HepG2 (cell line): ENCODE measurements around the gene P4HB. TPM values are rescaled to one million over a fixed set of nuclear protein-coding genes. Genes with fewer than 3 reads are reported as not detected.

Experiments
- ASH2L ChIP-seq: fragments of 300-600, 200-600 bp; sonication (generic); IDR thresholded peaks from 2 replicates; pipeline ENCODE4 v1.7.0; 2017; ENCODE audit warnings: low read depth, mild to moderate bottlenecking, moderate library complexity, mixed read lengths, low read length; ENCODE audit not compliant: insufficient read length
- ATF1 ChIP-seq: IDR thresholded peaks from 2 replicates; pipeline ENCODE4 v1.6.1; 2016; ENCODE audit warnings: mild to moderate bottlenecking, control low read depth
- ATF7-NPFF ChIP-seq: sonication (generic); formaldehyde crosslinking; IDR thresholded peaks from 2 replicates; pipeline ENCODE4 v1.8.1; 2023; ENCODE audit warnings: mild to moderate bottlenecking, low read depth, missing genetic modification reagents, moderate library complexity
- GPN1 ChIP-seq: sonication (generic); formaldehyde crosslinking; IDR thresholded peaks from 2 replicates; pipeline ENCODE4 v1.5.1; 2020; ENCODE audit warnings: missing genetic modification reagents, borderline replicate concordance
- HMG20B ChIP-seq: conservative IDR thresholded peaks from 2 replicates; pipeline ENCODE4 v1.6.1; 2016; ENCODE audit warnings: missing genetic modification reagents, missing compliant biosample characterization
- HOXA3 ChIP-seq: sonication (generic); formaldehyde crosslinking; IDR thresholded peaks from 2 replicates; pipeline ENCODE4 v1.5.0; 2020; ENCODE audit warnings: missing genetic modification reagents
- NAIF1 ChIP-seq: sonication (generic); formaldehyde crosslinking; IDR thresholded peaks from 2 replicates; pipeline ENCODE4 v1.5.0; 2020; ENCODE audit warnings: mild to moderate bottlenecking, missing genetic modification reagents, borderline replicate concordance
- NFRKB ChIP-seq: fragments of 450-650 bp; IDR thresholded peaks from 2 replicates; pipeline ENCODE4 v1.6.1; 2017
- RELA ChIP-seq: sonication (generic); formaldehyde crosslinking; IDR thresholded peaks from 2 replicates; pipeline ENCODE4 v1.4.0; 2020; ENCODE audit warnings: missing genetic modification reagents
- SMAD3 ChIP-seq: sonication (generic); formaldehyde crosslinking; IDR thresholded peaks from 2 replicates; pipeline ENCODE4 v1.4.0; 2020; ENCODE audit warnings: missing genetic modification reagents
- SOX5 ChIP-seq: IDR thresholded peaks from 2 replicates; pipeline ENCODE4 v1.6.1; 2016; ENCODE audit warnings: borderline replicate concordance
- TGIF2 ChIP-seq: IDR thresholded peaks from 2 replicates; pipeline ENCODE4 v1.6.1; 2016; ENCODE audit warnings: control low read depth, missing compliant biosample characterization
- ZMYM4 ChIP-seq: sonication (generic); formaldehyde crosslinking; IDR thresholded peaks from 2 replicates; pipeline ENCODE4 v1.8.1; 2023; ENCODE audit warnings: mild to moderate bottlenecking, missing genetic modification reagents
- ZNF260 ChIP-seq: sonication (generic); formaldehyde crosslinking; IDR thresholded peaks from 2 replicates; pipeline ENCODE4 v1.4.0; 2020; ENCODE audit warnings: missing genetic modification reagents, low read depth, mild to moderate bottlenecking, borderline replicate concordance
- ZNF331 ChIP-seq: sonication (generic); formaldehyde crosslinking; IDR thresholded peaks from 2 replicates; pipeline ENCODE4 v1.4.0; 2020; ENCODE audit warnings: missing genetic modification reagents
- ZNF605 ChIP-seq: sonication (generic); formaldehyde crosslinking; IDR thresholded peaks from 2 replicates; pipeline ENCODE4 v1.8.0; 2022; ENCODE audit warnings: mild to moderate bottlenecking, missing genetic modification reagents
- ZNF615 ChIP-seq: sonication (generic); formaldehyde crosslinking; IDR thresholded peaks from 2 replicates; pipeline ENCODE4 v1.5.0; 2020; ENCODE audit warnings: mild to moderate bottlenecking, missing genetic modification reagents, borderline replicate concordance
- ZNF776 ChIP-seq: sonication (generic); formaldehyde crosslinking; IDR thresholded peaks from 2 replicates; pipeline ENCODE4 v1.4.0; 2020; ENCODE audit warnings: mild to moderate bottlenecking, missing genetic modification reagents
- polyA plus RNA-seq, 8 experiments: library from polyadenylated mRNA; depleted of rRNA in 3 of 8; stranded (reverse) in 7 of 8; unstranded in 1 of 8; fragments of >200 nt; fragmentation: Illumina TruSeq in 4 of 8; extraction: Trizol in 4 of 8; gene quantifications; 2 replicates each; pipeline versions ENCODE4 v1.2.1 to v1.2.3, GENCODE V29; 2011 to 2016; ENCODE audit warnings: low read depth in 4 of 8, missing spikeins in 1 of 8, mixed read lengths in 1 of 8; ENCODE audit not compliant: insufficient read depth in 1 of 8
- total RNA-seq, 5 experiments: library from RNA; depleted of rRNA; stranded (reverse); fragments of >200 nt; fragmentation: Illumina TruSeq; extraction: Trizol; gene quantifications; 2 replicates each; pipeline ENCODE4 v1.2.3, GENCODE V29; 2016; ENCODE audit warnings: low read depth in 1 of 5
- TF ChIP-seq, protein P1 (sequence below): sonication (generic); formaldehyde crosslinking; IDR thresholded peaks from 2 replicates; pipeline ENCODE4 v1.5.0; 2020; ENCODE audit warnings: missing genetic modification reagents
- TF ChIP-seq, protein P2 (sequence below): sonication (generic); formaldehyde crosslinking; conservative IDR thresholded peaks from 2 replicates; pipeline ENCODE4 v1.4.0; 2020; ENCODE audit warnings: missing genetic modification reagents
- TF ChIP-seq, protein P3 (sequence below): sonication (generic); formaldehyde crosslinking; IDR thresholded peaks from 2 replicates; pipeline ENCODE4 v1.8.1; 2023; ENCODE audit warnings: mild to moderate bottlenecking, missing genetic modification reagents, borderline replicate concordance
- TF ChIP-seq, protein P4 (sequence below): sonication (generic); formaldehyde crosslinking; IDR thresholded peaks from 2 replicates; pipeline ENCODE4 v1.5.0; 2020; ENCODE audit warnings: mild to moderate bottlenecking, missing genetic modification reagents
- TF ChIP-seq, protein P5 (sequence below): sonication (generic); formaldehyde crosslinking; IDR thresholded peaks from 2 replicates; pipeline ENCODE4 v1.5.1; 2020; ENCODE audit warnings: missing genetic modification reagents, mild to moderate bottlenecking, borderline replicate concordance

P4HB gene
- total and polyA plus RNA-seq, 2 of the 13 experiments (the other 11 are each of a cell fraction or from before 2014, with no cell fraction given) = 185 to 782 TPM

DNA sequence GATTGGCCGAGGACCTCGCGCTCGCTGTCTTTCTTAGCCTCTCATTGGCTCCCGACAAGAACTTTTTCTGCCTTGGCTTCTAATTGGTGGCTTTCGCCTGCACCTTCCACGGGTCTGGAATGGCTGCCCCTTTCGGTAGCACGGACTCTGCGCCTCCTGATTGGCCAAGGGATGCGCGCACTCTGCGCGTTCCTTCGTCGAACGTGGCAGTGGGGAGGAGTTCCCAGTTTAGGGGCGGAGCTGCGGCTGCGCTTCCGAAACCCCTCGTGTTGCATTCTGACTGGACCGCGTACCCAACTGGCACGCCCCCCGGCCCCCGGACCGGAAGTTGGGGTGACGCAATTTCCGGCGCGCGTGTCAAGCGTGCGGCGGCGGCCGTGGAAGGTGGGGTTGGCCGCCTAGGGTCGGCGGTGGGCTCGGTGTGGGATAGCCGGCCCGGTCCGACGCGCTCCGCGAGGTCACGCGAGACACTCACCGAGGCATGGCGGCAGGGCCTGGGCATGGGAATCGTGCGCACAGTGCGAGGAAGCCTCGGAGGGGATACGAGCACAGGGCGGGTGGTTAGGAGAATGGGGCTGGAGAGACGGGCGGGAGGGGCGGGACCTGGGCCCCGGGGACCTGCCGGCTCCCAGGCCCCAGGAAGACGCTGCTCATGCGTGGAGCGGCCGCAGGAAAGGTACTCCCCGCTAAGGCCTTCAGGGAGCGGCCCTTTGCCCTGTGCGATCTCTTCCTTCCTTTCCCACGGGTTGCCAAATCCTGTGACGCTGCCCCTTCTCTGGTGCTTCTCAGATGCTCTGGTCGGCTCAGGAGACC lies 627 bp upstream of the P4HB start (continued):
- TF ChIP-seq, protein P1, sequence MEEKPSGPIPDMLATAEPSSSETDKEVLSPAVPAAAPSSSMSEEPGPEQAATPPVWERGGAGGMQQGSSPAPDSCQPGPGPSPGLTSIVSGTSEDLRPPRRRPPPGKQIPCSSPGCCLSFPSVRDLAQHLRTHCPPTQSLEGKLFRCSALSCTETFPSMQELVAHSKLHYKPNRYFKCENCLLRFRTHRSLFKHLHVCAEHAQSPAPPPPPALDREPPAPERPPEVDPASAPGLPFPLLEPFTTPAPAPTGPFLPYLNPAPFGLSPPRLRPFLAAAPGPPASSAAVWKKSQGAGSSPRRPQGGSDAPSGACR = no peak; the same call in 1 of the 2 replicates
- TF ChIP-seq ATF1 (CRISPR knock-in tag) (peak; percentile 94; the same call in 1 of the 2 replicates), ZNF260 (CRISPR knock-in tag) (no peak), RELA (CRISPR knock-in tag) (peak; percentile 47; the same call in 1 of the 2 replicates), HOXA3 (peak; percentile 93), NAIF1 (no peak), ZNF605 (CRISPR knock-in tag) (peak; percentile 99), ZNF776 (CRISPR knock-in tag) (peak; percentile 99), SMAD3 (CRISPR knock-in tag) (peak; percentile 51; the same call in 1 of the 2 replicates), NFRKB (no peak), ZMYM4 (CRISPR knock-in tag) (peak; percentile 70; the same call in 1 of the 2 replicates), GPN1 (CRISPR knock-in tag) (peak; percentile 87; the same call in 1 of the 2 replicates), ATF7-NPFF (CRISPR knock-in tag) (peak; percentile 85), TGIF2 (CRISPR knock-in tag) (peak; percentile 64; the same call in 1 of the 2 replicates), HMG20B (CRISPR knock-in tag) (no peak; the same call in 1 of the 2 replicates), ZNF331 (CRISPR knock-in tag) (peak; percentile 76; the same call in 1 of the 2 replicates), ASH2L (peak; percentile 86), SOX5 (CRISPR knock-in tag) (peak; percentile 43; the same call in 1 of the 2 replicates), ZNF615 (no peak)
- TF ChIP-seq, protein P2, sequence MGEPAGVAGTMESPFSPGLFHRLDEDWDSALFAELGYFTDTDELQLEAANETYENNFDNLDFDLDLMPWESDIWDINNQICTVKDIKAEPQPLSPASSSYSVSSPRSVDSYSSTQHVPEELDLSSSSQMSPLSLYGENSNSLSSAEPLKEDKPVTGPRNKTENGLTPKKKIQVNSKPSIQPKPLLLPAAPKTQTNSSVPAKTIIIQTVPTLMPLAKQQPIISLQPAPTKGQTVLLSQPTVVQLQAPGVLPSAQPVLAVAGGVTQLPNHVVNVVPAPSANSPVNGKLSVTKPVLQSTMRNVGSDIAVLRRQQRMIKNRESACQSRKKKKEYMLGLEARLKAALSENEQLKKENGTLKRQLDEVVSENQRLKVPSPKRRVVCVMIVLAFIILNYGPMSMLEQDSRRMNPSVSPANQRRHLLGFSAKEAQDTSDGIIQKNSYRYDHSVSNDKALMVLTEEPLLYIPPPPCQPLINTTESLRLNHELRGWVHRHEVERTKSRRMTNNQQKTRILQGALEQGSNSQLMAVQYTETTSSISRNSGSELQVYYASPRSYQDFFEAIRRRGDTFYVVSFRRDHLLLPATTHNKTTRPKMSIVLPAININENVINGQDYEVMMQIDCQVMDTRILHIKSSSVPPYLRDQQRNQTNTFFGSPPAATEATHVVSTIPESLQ (CRISPR knock-in tag) = peak; percentile 51; the same call in 1 of the 2 replicates
- TF ChIP-seq, protein P3, sequence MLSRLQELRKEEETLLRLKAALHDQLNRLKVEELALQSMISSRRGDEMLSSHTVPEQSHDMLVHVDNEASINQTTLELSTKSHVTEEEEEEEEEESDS (CRISPR knock-in tag) = no peak
- TF ChIP-seq, protein P4, sequence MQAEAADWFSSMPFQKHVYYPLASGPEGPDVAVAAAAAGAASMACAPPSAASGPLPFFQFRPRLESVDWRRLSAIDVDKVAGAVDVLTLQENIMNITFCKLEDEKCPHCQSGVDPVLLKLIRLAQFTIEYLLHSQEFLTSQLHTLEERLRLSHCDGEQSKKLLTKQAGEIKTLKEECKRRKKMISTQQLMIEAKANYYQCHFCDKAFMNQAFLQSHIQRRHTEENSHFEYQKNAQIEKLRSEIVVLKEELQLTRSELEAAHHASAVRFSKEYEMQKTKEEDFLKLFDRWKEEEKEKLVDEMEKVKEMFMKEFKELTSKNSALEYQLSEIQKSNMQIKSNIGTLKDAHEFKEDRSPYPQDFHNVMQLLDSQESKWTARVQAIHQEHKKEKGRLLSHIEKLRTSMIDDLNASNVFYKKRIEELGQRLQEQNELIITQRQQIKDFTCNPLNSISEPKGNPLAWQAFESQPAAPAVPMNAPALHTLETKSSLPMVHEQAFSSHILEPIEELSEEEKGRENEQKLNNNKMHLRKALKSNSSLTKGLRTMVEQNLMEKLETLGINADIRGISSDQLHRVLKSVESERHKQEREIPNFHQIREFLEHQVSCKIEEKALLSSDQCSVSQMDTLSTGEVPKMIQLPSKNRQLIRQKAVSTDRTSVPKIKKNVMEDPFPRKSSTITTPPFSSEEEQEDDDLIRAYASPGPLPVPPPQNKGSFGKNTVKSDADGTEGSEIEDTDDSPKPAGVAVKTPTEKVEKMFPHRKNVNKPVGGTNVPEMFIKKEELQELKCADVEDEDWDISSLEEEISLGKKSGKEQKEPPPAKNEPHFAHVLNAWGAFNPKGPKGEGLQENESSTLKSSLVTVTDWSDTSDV (CRISPR knock-in tag) = peak; percentile 75; the same call in 1 of the 2 replicates
- TF ChIP-seq, protein P5, sequence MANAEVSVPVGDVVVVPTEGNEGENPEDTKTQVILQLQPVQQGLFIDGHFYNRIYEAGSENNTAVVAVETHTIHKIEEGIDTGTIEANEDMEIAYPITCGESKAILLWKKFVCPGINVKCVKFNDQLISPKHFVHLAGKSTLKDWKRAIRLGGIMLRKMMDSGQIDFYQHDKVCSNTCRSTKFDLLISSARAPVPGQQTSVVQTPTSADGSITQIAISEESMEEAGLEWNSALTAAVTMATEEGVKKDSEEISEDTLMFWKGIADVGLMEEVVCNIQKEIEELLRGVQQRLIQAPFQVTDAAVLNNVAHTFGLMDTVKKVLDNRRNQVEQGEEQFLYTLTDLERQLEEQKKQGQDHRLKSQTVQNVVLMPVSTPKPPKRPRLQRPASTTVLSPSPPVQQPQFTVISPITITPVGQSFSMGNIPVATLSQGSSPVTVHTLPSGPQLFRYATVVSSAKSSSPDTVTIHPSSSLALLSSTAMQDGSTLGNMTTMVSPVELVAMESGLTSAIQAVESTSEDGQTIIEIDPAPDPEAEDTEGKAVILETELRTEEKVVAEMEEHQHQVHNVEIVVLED = peak; percentile 96
